ENCODE data around the gene BEGAIN. TPM values are rescaled to one million over a fixed set of nuclear protein-coding genes. Genes with fewer than 3 reads are reported as not detected.

The BEGAIN gene
- total RNA-seq, 6 experiments from 2014 or later: 0.05 to 0.20 (median 0.14) TPM; not detected in 1

DNA sequence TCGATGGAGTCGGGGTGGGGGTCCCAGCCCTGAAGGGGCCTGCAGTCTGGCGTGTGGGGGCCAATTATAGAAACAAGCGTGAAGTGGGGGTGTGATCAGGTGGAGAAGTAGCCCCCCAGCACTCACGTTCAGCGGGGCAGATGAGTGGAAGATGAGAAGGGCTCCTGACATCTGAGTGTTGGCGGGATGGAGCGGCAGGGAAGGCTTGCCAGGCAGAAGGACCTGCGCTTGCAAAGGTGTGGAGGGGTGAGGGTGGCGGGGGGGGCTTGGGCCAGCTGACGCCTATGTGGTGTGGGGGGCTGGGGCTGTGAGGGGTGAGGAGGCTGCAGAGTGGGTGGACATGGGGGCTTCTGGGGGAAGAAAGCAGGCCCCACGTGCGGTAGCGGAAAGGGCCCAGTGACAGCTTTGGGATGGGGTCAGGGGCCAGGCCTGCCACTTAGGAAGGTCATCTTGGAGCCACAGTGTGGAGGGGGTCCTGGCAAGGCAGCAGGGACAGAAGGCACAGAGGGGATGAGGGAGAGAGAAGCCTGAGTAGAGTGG is 22.2 kb upstream of the BEGAIN start:
- H3K4me3 Mint-ChIP-seq: no peak overlapping the region
- no peak for DNase-seq
- TF ChIP-seq CTCF (IDR thresholded peaks at IDR 0.05): no peak
- H3K36me3 Mint-ChIP-seq (ENCODE audit: low read depth): no peaks in the 10 kb centered on the region
- H3K9me3 Mint-ChIP-seq: no peaks in the 10 kb centered on the region; the same call in 1 of the 2 replicates
- H3K27ac Mint-ChIP-seq: no peak overlapping the region
- peaks cover 30% of the 10 kb centered on the region for H3K27me3 Mint-ChIP-seq (ENCODE audit: insufficient read depth)
- H3K4me1 Mint-ChIP-seq (ENCODE audit: low read depth): no peaks in the 10 kb centered on the region

GRCh38 chr14:100608586-100609330 is 21.5 kb upstream of the BEGAIN start:
- Mint-ChIP-seq H3K4me3 (no peak overlapping the region), H3K4me1 (ENCODE audit: low read depth) (no peaks in the 10 kb centered on the region), H3K27me3 (ENCODE audit: insufficient read depth) (peaks cover 33% of the 10 kb centered on the region), H3K9me3 (no peaks in the 10 kb centered on the region; the same call in 1 of the 2 replicates), H3K36me3 (ENCODE audit: low read depth) (no peaks in the 10 kb centered on the region), H3K27ac (no peak overlapping the region)
- no peak for TF ChIP-seq CTCF (IDR thresholded peaks at IDR 0.05)
- no peak for DNase-seq

DNA sequence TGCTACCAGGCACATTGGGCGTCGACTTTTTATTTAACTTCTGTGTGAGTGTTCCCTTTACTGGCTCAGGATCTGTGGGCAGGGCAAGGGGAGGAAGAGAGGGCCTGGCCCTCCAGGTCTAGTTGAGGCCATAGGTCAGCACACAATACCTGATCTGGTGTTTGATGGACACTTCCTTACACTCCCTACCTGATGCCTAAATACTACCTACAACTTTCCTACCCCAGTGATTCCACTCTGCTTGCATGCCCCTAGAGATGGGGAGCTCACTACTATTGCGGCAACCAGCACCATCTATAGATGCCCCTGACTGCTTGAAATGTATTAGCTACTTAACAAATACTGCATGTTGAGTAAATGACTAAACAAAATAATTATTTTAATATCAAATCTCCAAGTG is 20.8 kb upstream of the BEGAIN start:
- H3K4me1 Mint-ChIP-seq (ENCODE audit: low read depth): no peaks in the 10 kb centered on the region
- no peak for DNase-seq
- TF ChIP-seq CTCF (IDR thresholded peaks at IDR 0.05): no peak
- no peaks in the 10 kb centered on the region for H3K36me3 Mint-ChIP-seq (ENCODE audit: low read depth)
- H3K9me3 Mint-ChIP-seq: no peaks in the 10 kb centered on the region; the same call in 1 of the 2 replicates
- peaks cover 36% of the 10 kb centered on the region for H3K27me3 Mint-ChIP-seq (ENCODE audit: insufficient read depth)
- no peak overlapping the region for H3K27ac Mint-ChIP-seq
- no peak overlapping the region for H3K4me3 Mint-ChIP-seq

GRCh38 chr14:100607611-100607956 is 20.4 kb upstream of the BEGAIN start:
- no peaks in the 10 kb centered on the region for H3K4me1 Mint-ChIP-seq (ENCODE audit: low read depth)
- no peak for DNase-seq
- H3K27me3 Mint-ChIP-seq (ENCODE audit: insufficient read depth): peaks cover 36% of the 10 kb centered on the region
- H3K9me3 Mint-ChIP-seq: no peaks in the 10 kb centered on the region; the same call in 1 of the 2 replicates
- no peak overlapping the region for H3K4me3 Mint-ChIP-seq
- TF ChIP-seq CTCF (IDR thresholded peaks at IDR 0.05): no peak
- H3K27ac Mint-ChIP-seq: no peak overlapping the region
- no peaks in the 10 kb centered on the region for H3K36me3 Mint-ChIP-seq (ENCODE audit: low read depth)

DNA sequence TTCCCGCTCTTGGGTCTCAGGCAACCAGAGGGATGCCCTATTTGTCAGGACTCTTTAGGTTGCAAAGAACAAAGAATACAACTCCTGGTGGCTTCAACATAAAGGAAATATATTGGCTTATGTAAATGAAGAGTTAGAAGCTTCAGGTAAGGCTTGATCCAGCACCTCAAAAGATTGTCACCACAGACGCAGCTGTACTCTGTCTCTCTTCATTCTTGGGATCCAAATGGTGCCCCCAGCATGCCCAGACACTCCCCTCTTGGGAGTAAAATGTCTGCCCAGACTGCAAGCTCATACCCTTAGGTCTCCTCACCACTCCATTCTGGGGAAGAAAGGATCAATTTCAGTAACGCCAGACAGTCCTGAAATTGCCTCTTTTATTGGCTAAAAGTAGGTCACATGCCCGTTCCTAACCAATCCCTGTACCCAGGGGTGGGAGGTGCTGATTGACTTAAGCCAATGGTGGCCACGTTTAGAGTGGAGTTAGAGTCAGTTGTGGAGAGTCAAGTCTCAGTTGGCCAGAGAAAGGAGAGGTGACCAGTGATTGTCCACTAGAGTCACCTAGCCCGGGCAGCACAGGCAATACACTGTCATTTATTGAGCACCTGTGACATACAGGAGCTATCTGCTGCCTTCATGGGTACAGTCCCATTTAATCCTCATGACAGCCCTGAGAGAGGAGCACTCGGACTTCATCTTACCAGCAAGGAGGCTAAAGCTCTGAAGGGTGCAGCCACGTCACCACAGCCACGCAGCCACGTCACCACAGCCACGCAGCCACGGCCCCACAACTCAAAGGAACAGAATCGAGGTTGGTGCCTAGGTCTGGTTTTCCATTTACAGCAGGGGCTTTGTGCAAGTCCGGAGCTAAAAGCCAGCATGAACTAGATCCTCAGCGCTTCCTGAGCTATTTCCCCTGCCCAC is 19.7 kb upstream of the BEGAIN start:
- no peak overlapping the region for H3K4me3 Mint-ChIP-seq
- 0 out of 2 replicates have a peak, but pooled peaks cover 2% of the 10 kb centered on the region for H3K36me3 Mint-ChIP-seq (ENCODE audit: low read depth)
- no peak overlapping the region for H3K27ac Mint-ChIP-seq
- H3K9me3 Mint-ChIP-seq: peaks cover 2% of the 10 kb centered on the region
- no peak for DNase-seq
- TF ChIP-seq CTCF (IDR thresholded peaks at IDR 0.05): no peak
- H3K27me3 Mint-ChIP-seq (ENCODE audit: insufficient read depth): peaks cover 42% of the 10 kb centered on the region
- H3K4me1 Mint-ChIP-seq (ENCODE audit: low read depth): no peaks in the 10 kb centered on the region

All from HFFc6 (cell line).